T1000 (cell line): ENCODE results near the gene ANTXRL.
"Not testable (repeated sequence)": the region's sequence is repeated elsewhere in the genome, so short reads cannot be mapped to it uniquely, and the experiment has no call there.

Experiments used
- DNase-seq: peaks from one replicate; lab custom pipeline; 2025; ENCODE audit warnings: mixed read lengths; lab: John Stamatoyannopoulos, UW

The ANTXRL gene

GRCh38 chr10:46294641-46295220, 7.9 kb downstream of the ANTXRL start:
- DNase-seq = no peak

DNA sequence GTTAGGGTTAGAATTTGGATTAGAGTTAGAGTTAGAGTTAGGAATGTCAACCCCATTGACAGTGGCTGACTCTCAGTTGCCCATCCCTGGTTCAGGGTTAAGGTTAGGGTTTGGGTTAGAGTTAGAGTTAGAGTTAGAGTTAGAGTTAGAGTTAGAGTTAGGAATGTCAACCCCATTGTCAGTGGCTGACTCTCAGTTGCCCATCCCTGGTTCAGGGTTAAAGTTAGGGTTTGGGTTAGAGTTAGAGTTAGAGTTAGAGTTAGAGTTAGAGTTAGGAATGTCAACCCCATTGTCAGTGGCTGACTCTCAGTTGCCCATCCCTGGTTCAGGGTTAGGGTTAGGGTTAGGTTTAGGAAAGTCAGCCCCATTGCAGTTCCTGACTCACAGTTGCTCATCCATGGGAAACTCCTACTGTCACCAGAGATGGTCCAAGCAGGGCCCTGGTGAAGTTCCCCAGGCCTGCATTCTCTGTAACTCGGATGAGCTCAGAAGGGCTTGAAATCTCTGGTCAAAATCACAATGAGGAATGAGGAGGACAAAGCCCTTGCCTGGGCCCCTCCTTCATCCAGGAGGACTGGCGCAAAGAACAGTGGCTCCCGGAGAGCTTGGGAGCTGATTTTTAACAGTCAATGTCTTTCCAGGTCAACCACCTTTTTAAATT, 8.7 kb downstream of the ANTXRL start:
- not testable (repeated sequence) for DNase-seq

DNA sequence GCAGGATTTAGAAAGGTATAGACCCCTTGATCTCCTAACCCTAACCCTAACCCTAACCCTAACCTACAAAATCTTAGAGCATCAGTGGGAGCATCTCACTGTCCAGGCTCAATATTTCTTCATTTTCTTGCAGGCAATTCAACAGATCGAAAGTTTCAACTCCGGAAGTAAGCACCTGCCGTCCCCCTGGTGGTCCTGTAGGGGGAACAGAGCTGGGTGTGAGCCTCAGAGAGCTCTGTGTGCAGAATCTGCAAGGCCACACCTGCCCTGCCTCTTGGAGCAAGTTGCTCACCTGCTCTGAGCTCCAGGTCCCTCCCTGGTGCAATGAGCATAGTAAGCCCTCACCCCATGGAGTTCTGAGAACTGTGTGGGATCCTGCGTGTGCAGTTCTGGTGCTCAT, 9.3 kb downstream of the ANTXRL start:
- DNase-seq = not testable (repeated sequence)

DNA sequence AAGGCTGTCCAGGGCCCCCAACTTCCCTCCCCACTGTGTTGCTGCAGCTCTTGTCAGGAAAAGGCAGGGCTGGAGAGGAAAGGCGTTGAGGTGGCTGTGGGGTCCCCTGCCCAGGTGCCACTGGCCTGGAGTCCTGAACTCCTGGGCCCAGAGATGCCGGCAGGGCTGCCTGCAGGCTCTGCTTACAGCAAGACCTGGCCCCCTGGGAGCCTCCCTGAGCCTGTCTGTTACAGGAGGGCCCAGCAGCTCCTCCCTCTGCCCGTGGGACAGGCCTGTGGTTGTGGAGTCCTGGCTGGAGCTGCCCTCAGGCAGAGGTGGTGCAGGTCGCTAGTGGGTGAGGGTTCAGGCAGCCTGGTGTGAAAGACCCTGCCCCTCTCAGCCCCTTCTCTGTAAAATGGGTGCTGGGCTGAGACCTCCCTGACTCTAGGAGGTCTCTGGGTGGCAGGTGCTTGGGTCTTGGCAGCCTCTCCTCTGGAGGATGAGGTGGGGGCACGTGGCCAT, 9.9 kb downstream of the ANTXRL start:
- no peak for DNase-seq

DNA sequence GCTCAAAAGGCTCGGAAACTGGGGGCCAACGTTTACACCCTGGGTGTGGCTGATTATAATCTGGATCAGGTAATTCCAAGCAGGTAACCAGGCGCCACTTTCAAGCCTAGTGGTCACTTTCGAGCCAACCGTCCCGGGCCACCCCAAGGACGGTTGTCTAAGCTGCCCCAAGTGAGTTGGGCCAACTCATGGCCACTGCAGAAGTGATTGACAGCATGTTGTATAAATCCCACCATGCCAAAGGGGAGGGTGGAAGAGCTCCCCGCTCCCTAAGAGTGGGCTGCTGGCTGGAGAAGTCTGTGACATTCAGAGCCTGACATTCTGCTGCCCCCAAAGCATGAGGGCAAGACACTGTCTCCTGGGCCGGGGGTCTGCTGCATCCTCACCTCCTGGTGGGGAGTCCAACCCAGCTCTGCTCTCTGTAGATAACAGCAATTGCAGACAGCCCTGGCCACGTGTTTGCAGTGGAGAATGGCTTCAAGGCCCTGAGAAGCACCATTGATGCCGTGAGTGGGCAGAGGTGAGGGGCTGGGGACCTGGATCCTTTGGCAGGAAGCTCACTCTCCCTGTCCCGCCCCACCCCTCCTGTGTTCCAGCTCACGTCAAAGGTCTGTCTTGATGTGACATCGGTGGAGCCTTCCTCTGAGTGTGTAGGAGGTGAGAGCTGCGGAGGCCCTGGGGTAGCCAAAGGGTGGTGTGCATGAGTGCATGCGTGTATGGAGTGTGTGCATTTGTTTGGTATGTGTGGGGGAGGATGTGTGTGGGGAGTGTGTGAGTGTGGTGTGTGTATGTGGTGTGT, 10.8 kb downstream of the ANTXRL start:
- no peak for DNase-seq

GRCh38 chr10:46298477-46299285, 11.9 kb downstream of the ANTXRL start:
- no peak for DNase-seq

DNA sequence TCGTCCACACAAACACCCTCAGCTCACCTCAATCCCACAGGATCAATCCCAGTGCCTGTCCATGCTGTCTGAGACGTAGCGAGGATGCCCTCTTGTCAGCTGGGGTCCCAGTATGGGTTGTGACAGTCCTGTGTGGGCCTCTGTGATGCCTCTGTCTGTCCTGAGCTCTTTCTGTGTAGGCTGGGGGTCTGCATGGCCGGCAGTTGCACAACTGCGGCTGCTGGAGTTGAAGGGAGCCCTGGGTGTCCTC, 12.4 kb downstream of the ANTXRL start:
- DNase-seq = no peak

DNA sequence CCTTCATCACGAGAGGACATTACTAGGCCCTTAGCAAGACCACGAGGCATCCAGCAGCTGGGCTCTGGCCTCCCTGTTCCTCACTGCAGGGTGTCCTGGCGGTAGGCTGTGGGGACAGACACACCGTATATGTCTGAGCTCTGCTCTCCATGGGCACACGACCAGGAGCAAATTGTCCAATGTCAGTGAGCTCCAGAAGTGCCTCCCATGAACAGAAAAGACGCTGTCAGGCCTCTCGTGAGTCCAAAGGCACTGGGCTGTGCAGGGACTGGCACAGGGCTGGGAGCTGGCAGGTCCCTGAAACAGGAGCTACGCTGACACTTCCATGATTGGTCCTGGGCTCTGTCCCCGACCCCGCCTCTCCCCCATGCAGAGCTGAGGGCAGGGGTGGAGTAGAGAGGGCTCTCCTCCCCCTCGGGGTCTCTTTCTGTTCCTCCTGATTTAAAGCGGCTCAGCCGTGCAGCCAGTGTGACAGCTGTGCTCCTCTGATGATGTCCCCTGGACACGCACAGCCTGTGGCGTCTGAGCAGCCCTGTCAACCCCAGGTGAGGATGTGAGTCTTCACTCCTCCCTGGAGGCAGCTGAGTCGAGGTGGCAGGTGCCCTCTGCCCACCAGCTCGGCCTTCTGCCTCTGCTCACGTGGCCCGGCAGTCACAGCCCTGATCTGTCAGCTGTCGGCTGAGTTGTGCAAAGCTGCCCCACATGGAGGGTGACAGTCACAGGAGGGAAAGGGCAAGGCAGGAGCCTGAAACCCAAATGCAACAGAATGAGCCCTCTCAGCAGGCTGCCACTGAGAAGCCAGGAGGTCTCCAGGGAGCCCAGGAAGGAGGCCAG, 13.0 kb downstream of the ANTXRL start:
- DNase-seq = no peak

- DNase-seq = not testable (repeated sequence)
Measured at GRCh38 chr10:46300370-46300711, 13.5 kb downstream of the ANTXRL start.

GRCh38 chr10:46301056-46301645, 14.4 kb downstream of the ANTXRL start:
- DNase-seq = no peak

- no peak for DNase-seq
Measured at GRCh38 chr10:46301721-46302479, 15.1 kb downstream of the ANTXRL start.

- DNase-seq = not testable (repeated sequence)
Measured at GRCh38 chr10:46302765-46303352, 16.1 kb downstream of the ANTXRL start.

- DNase-seq = no peak
Measured at GRCh38 chr10:46304062-46304461, 17.3 kb downstream of the ANTXRL start.

- DNase-seq = not testable (repeated sequence)
Measured at GRCh38 chr10:46304671-46305070, 17.9 kb downstream of the ANTXRL start.

GRCh38 chr10:46305079-46305818, 18.5 kb downstream of the ANTXRL start:
- DNase-seq = no peak

GRCh38 chr10:46305986-46306385, 19.2 kb downstream of the ANTXRL start:
- DNase-seq = no peak

GRCh38 chr10:46306516-46307184, 19.9 kb downstream of the ANTXRL start:
- DNase-seq = no peak

DNA sequence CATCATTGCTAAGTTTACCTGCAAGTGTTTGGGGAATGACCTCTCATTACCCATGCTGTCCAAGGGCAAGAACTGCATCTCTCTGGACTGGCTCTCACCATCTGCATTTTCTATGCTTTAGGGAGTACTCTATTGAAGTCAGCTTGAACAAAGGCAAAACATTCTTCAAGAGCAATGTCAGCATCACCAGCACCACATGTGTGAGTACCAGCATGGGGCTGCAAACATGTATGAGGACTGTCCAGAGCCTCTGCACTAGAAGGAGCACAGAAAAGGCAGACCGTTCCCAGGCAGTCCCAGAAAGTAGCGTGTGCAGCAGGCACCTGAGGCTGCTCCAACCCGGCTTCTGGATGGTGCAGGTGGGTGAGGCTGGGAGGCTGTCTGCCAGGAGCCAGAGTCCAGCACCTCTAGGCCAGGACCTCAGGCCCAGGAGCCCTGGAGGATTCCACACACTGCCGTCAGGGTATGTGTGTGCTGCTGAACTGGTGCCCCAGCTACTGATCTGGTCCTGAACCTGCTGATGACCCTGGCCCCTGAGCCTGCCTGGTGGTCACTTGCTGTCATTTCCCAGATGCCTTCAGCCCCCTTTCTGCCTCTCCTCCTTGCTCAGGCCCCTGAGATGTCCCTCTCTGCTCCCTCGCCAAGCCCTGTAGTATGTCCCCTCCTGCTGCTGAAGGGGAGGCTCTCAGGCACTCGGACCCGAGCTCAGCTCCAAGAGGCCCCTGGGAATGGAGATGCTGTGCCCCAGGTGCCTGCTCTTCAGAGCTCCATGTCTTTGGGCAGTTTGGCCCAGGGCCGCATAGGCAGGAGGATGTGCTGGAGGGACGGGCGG, 20.7 kb downstream of the ANTXRL start:
- DNase-seq = no peak
